Caco-2 (cell line): ENCODE results near the gene COPS9. TPM values are rescaled to one million over a fixed set of nuclear protein-coding genes. Genes with fewer than 3 reads are reported as not detected.

Experiments
- BruUV-seq: library from RNA; stranded (reverse); fragments of 400-500 nt; replicated peaks from 2 replicates; lab custom pipeline; 2021; lab: Mats Ljungman, UMichigan
- CTCF ChIA-PET: fragments of 300-600 bp; sonication (Branson Sonifier 250); formaldehyde crosslinking; loops from one replicate; lab custom pipeline; 2022; ENCODE audit warnings: antibody characterized with exemption; lab: Charles Lee
- POLR2A ChIA-PET: fragments of 300-600 bp; sonication (Branson Sonifier 250); formaldehyde crosslinking; loops from one replicate; lab custom pipeline; 2022; ENCODE audit warnings: antibody characterized with exemption; lab: Charles Lee
- DNase-seq, 2 experiments: peaks; one replicate each; pipeline versions ENCODE4 v3.0.0 to v3.0.0-alpha.2; 2020 to 2022
- H3K27me3 ChIP-seq: replicated peaks from 2 replicates; pipeline ENCODE4 v1.6.0; 2011; ENCODE audit warnings: low read length; ENCODE audit not compliant: control insufficient read depth, insufficient read depth
- H3K36me3 ChIP-seq: 2 replicates; pipeline ENCODE4 v1.5.1; 2011; ENCODE audit warnings: low read length; ENCODE audit not compliant: control insufficient read depth, insufficient read depth
- H3K4me1 ChIP-seq: fragments of 250-450 bp; sonication (Bioruptor Pico); 2 replicates; pipeline ENCODE4 v1.5.1; 2020; ENCODE audit warnings: mild to moderate bottlenecking
- H3K4me3 ChIP-seq: 2 replicates; pipeline ENCODE4 v1.5.1; 2011; ENCODE audit warnings: low read depth, mild to moderate bottlenecking, control low read depth, low read length
- H3K9me3 ChIP-seq: fragments of 250-450 bp; sonication (Bioruptor Pico); 2 replicates; pipeline ENCODE4 v1.5.1; 2020; ENCODE audit warnings: mild to moderate bottlenecking, moderate library complexity
- H3K27ac Mint-ChIP-seq: one replicate; pipeline ENCODE4 v1.8.0; 2022; ENCODE audit warnings: mixed read lengths; ENCODE audit not compliant: unreplicated experiment
- H3K27me3 Mint-ChIP-seq: one replicate; pipeline ENCODE4 v1.8.0; 2022; ENCODE audit warnings: mixed read lengths; ENCODE audit not compliant: insufficient read depth, unreplicated experiment
- H3K36me3 Mint-ChIP-seq: one replicate; pipeline ENCODE4 v1.8.0; 2022; ENCODE audit warnings: mild to moderate bottlenecking, mixed read lengths; ENCODE audit not compliant: insufficient read depth, unreplicated experiment
- H3K4me1 Mint-ChIP-seq: one replicate; pipeline ENCODE4 v1.8.0; 2022; ENCODE audit warnings: low read depth, mixed read lengths; ENCODE audit not compliant: unreplicated experiment
- H3K4me3 Mint-ChIP-seq: one replicate; pipeline ENCODE4 v1.8.0; 2022; ENCODE audit warnings: mild to moderate bottlenecking, moderate library complexity, mixed read lengths; ENCODE audit not compliant: unreplicated experiment
- H3K9me3 Mint-ChIP-seq: one replicate; pipeline ENCODE4 v1.8.0; 2022; ENCODE audit warnings: mixed read lengths; ENCODE audit not compliant: unreplicated experiment
- intact Hi-C: fragments of 100-400 bp; cut with micrococcal nuclease; formaldehyde crosslinking; loops from one replicate; pipeline ENCODE4 v1.10.0; 2022; ENCODE audit not compliant: unreplicated experiment
- total RNA-seq: library from RNA; stranded (reverse); gene quantifications from 2 replicates; pipeline ENCODE4 v1.2.3, GENCODE V29; 2022
- TF ChIP-seq, protein P1 (sequence below), 2 experiments: fragments of 200-600 bp in 1 of 2; IDR thresholded peaks; 1 replicate in 1 of 2; 2 replicates in 1 of 2; pipeline versions ENCODE4 v1.5.1 to v1.8.0; 2011 to 2022; ENCODE audit warnings: antibody characterized with exemption in 1 of 2, control low read depth in 1 of 2, inconsistent platforms in 1 of 2, low read depth in 1 of 2, low read length in 1 of 2, mild to moderate bottlenecking in 1 of 2, moderate library complexity in 1 of 2; ENCODE audit not compliant: insufficient read depth in 1 of 2, severe bottlenecking in 1 of 2, unreplicated experiment in 1 of 2

The COPS9 gene
- total RNA-seq, 1 experiment from 2014 or later, result 86.3 TPM

DNA sequence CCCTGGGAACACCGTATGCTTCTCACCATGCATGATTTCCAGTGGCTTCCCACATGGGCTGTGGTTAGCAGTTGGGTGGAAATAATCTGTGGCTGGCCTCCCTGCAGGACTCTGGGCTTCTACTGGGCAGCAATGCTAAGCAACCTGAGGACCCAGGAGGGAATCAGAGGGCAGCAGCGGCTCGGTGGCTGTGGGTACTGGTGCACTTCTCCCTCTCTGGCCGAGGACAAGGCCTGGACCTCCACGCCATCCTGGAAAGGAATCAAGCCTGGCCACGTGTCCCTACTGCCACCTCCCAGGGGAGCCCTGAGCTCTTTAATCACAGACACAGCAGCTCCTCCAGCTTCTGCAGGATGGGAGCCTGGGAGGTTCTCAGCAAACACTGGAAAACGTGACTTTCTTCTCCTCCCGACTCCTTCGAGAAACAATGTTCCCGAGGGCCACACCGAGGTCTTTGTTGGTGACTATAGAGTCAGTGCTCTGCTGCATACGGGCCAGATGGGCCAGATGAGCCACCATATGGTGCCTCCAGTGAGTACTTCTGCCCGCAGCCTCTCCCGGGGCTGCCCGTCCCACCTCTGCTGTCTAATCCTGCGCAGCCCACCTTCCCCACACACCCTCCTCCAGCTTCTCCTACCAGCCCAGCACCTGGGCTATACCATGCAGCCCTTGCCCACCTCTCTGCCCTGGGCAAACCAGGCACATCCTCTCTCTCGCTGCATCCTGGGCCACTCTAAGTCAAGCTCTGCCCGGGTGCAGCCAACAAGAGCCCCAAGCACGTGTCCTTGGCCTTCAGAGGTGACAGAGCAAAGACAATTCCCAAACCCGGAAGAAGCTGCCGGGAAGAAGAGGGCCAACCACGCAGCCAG, 47.1 kb upstream of the COPS9 start:
- DNase-seq, result no peak
- Histone ChIP-seq H3K4me1 (no peaks in the 10 kb centered on the region), H3K4me3 (no peak overlapping the region), H3K9me3 (no peaks in the 10 kb centered on the region), H3K27me3 (no peaks in the 10 kb centered on the region; the same call in 1 of the 2 replicates), H3K36me3 (no peaks in the 10 kb centered on the region)
- BruUV-seq, result no TSS peak
- no peak overlapping the region for H3K27ac Mint-ChIP-seq
- intact Hi-C loops, result no loop called here
- POLR2A ChIA-PET, result no interaction called here
- H3K27me3 Mint-ChIP-seq, result peaks cover 20% of the 10 kb centered on the region
- no peaks in the 10 kb centered on the region for H3K36me3 Mint-ChIP-seq
- TF ChIP-seq, protein P1, sequence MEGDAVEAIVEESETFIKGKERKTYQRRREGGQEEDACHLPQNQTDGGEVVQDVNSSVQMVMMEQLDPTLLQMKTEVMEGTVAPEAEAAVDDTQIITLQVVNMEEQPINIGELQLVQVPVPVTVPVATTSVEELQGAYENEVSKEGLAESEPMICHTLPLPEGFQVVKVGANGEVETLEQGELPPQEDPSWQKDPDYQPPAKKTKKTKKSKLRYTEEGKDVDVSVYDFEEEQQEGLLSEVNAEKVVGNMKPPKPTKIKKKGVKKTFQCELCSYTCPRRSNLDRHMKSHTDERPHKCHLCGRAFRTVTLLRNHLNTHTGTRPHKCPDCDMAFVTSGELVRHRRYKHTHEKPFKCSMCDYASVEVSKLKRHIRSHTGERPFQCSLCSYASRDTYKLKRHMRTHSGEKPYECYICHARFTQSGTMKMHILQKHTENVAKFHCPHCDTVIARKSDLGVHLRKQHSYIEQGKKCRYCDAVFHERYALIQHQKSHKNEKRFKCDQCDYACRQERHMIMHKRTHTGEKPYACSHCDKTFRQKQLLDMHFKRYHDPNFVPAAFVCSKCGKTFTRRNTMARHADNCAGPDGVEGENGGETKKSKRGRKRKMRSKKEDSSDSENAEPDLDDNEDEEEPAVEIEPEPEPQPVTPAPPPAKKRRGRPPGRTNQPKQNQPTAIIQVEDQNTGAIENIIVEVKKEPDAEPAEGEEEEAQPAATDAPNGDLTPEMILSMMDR (IDR thresholded peaks at IDR 0.05; ENCODE audit: insufficient read depth in 1 of 2, low read depth in 1 of 2, low read length in 1 of 2, severe bottlenecking in 1 of 2, unreplicated experiment in 1 of 2), result no peak
- H3K4me3 Mint-ChIP-seq, result no peak overlapping the region
- CTCF ChIA-PET, result no interaction called here
- H3K9me3 Mint-ChIP-seq, result no peaks in the 10 kb centered on the region
- H3K4me1 Mint-ChIP-seq, result no peaks in the 10 kb centered on the region

DNA sequence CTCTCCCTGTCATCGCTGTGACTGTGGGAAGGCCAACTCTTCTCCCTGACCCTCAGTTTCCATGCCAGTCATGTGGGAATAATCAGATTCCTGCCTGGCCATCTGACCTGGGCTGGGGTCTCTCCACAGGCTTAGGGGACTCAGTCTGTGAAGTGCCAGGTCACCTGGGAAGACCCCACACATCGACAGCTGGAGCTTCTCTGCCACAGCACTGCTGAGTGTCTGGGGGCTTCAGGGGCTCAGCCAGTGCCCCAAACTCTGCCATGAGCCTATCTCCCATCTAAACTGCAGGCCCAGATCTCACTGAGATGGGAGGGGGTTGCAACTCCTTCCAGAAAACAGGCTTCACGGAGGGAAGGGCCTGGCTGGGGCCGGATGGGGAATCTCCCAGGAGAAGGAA, 46.4 kb upstream of the COPS9 start:
- TF ChIP-seq, protein P1 (IDR thresholded peaks at IDR 0.05; ENCODE audit: insufficient read depth in 1 of 2, low read depth in 1 of 2, low read length in 1 of 2, severe bottlenecking in 1 of 2, unreplicated experiment in 1 of 2), result no peak
- POLR2A ChIA-PET, result no interaction called here

DNA sequence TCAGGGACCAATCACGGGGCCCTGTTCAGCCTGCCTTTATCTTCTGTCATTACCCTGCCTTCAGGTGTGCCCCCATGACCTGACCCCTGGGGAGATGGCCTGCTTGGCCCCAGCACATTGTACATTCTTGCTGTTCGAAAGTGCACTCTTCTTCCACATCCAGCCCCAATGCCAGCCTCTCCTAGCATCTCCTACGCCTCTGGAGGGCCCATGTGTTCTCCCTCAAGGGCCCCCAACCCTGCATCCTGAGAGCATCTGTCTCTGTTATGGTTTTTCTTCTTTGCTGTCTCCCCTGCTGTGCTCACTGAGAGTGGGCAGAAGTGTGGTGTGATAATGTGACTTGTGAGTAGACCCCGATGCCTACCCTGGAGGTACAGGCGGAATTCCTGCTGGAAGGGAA, 45.9 kb upstream of the COPS9 start:
- TF ChIP-seq, protein P1 (IDR thresholded peaks at IDR 0.05; ENCODE audit: insufficient read depth in 1 of 2, low read depth in 1 of 2, low read length in 1 of 2, severe bottlenecking in 1 of 2, unreplicated experiment in 1 of 2), result no peak
- Mint-ChIP-seq H3K4me1 (no peaks in the 10 kb centered on the region), H3K27me3 (peaks cover 23% of the 10 kb centered on the region), H3K4me3 (no peak overlapping the region), H3K9me3 (no peaks in the 10 kb centered on the region), H3K27ac (no peak overlapping the region), H3K36me3 (no peaks in the 10 kb centered on the region)
- ChIA-PET POLR2A (no interaction called here), CTCF (no interaction called here)
- Histone ChIP-seq H3K27me3 (no peaks in the 10 kb centered on the region; the same call in 1 of the 2 replicates), H3K4me1 (no peaks in the 10 kb centered on the region), H3K36me3 (no peaks in the 10 kb centered on the region), H3K9me3 (no peaks in the 10 kb centered on the region), H3K4me3 (no peak overlapping the region)
- no TSS peak for BruUV-seq
- DNase-seq, result no peak
- intact Hi-C loops, result no loop called here

More for the DNA sequence above, 46.4 kb upstream of the COPS9 start:
- no TSS peak for BruUV-seq
- Histone ChIP-seq H3K36me3 (no peaks in the 10 kb centered on the region), H3K4me3 (no peak overlapping the region), H3K4me1 (no peaks in the 10 kb centered on the region), H3K9me3 (no peaks in the 10 kb centered on the region), H3K27me3 (no peaks in the 10 kb centered on the region; the same call in 1 of the 2 replicates)
- CTCF ChIA-PET, result no interaction called here
- Mint-ChIP-seq H3K9me3 (no peaks in the 10 kb centered on the region), H3K4me1 (no peaks in the 10 kb centered on the region), H3K4me3 (no peak overlapping the region), H3K27ac (no peak overlapping the region), H3K27me3 (peaks cover 22% of the 10 kb centered on the region), H3K36me3 (no peaks in the 10 kb centered on the region)
- intact Hi-C loops, result no loop called here
- no peak for DNase-seq
